Measurements from ENCODE around the gene PGC. TPM values are rescaled to one million over a fixed set of nuclear protein-coding genes. Genes with fewer than 3 reads are reported as not detected.

PGC gene
- total and polyA plus RNA-seq, 2 donors (not counting 1 experiment from before 2014, with no cell fraction given): not detected

GRCh38 chr6:41770381-41771057, 23.3 kb upstream of the PGC start:
- Mint-ChIP-seq H3K9me3 (ENCODE audit: insufficient read depth) (no peaks in the 10 kb centered on the region), H3K4me1 (no peaks in the 10 kb centered on the region), H3K27ac (no peak overlapping the region), H3K4me3 (no peak overlapping the region), H3K27me3 (no peaks in the 10 kb centered on the region)
- Histone ChIP-seq H3K27me3 (replicated peaks in 1 of 4; ENCODE audit: control extremely low read depth in 1 of 4, control insufficient read depth in 3 of 4, insufficient read depth in 4 of 4, low read length in 3 of 4) (no peaks in the 10 kb centered on the region), H3K4me2 (replicated peaks; ENCODE audit: low read depth, low read length, poor library complexity, severe bottlenecking) (no peak overlapping the region), H3K4me1 (ENCODE audit: control insufficient read depth in 2 of 2, insufficient read depth in 2 of 2, low read length in 2 of 2) (no peaks in the 10 kb centered on the region), H4K20me1 (ENCODE audit: control insufficient read depth, insufficient read depth, low read length, poor library complexity, severe bottlenecking) (no peaks in the 10 kb centered on the region), H3K4me3 (ENCODE audit: control extremely low read depth in 1 of 5, extremely low read depth in 1 of 5, insufficient read depth in 1 of 5, low read depth in 2 of 5, low read length in 4 of 5) (no peak overlapping the region), H3K9me3 (ENCODE audit: control extremely low read depth in 1 of 3, control insufficient read depth in 2 of 3, insufficient read depth in 1 of 3, low read length in 2 of 3) (no peaks in the 10 kb centered on the region), H2AFZ (ENCODE audit: insufficient read depth, low read depth, low read length, poor library complexity, severe bottlenecking) (no peak overlapping the region), H3K27ac (ENCODE audit: low read length in 2 of 2) (no peak overlapping the region), H3K79me2 (ENCODE audit: control insufficient read depth, insufficient read depth, low read length) (no peaks in the 10 kb centered on the region), H3K9ac (ENCODE audit: low read length) (no peak overlapping the region), H3K36me3 (replicated peaks in 1 of 2; ENCODE audit: control extremely low read depth in 1 of 2, control insufficient read depth in 1 of 2, extremely low read depth in 1 of 2, insufficient read depth in 2 of 2, low read length in 1 of 2) (peaks cover under 1 to 36% of the 10 kb centered on the region in 2 experiments)
- 93% methylated on average over 23 of the region's 30 CpGs for WGBS (ENCODE audit: insufficient coverage)
- ATAC-seq (ENCODE audit: low read depth): no peak
- POLR2A ChIA-PET: no interaction called here
- intact Hi-C loops (cut with micrococcal nuclease): no loop called here
- TF ChIP-seq CTCF (IDR thresholded peaks at IDR 0.05) (no peak), EZH2 (IDR thresholded peaks at IDR 0.05; ENCODE audit: borderline replicate concordance, insufficient read depth, low read depth, low read length, poor library complexity, severe bottlenecking) (no peak)
- DNase-seq: no peak
- CTCF ChIA-PET: no interaction called here

DNA sequence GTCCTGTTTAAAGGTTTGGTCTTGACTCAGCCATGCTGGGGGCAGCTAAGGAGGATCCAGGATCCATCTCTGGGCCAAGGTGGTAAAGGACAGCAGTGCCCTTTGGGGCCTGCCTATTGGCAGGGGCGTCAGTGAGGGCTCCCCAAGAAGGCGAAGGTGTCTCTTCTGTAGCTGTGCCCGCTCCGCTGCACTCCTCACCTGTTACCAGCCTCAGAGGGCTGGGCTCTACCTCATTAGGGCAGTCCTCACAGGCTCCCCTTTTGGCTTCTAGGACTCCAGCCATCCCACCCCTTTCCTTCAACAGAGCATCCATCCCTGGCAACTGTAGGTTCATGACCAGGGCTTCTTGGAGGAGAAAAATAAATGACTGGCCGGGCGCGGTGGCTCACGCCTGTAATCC, 22.2 kb upstream of the PGC start:
- ChIA-PET POLR2A (interaction anchor here (1.0 kb wide), 1 partner anchor 784 kb away, joined by 4 read pairs; no protein-coding TSS in a partner anchor), CTCF (no interaction called here)
- H3K4me2 ChIP-seq (replicated peaks; ENCODE audit: low read depth, low read length, poor library complexity, severe bottlenecking): no peak overlapping the region
- DNase-seq (no peak), ATAC-seq (ENCODE audit: low read depth) (no peak)
- H3K36me3 ChIP-seq (replicated peaks in 1 of 2; ENCODE audit: control extremely low read depth in 1 of 2, control insufficient read depth in 1 of 2, extremely low read depth in 1 of 2, insufficient read depth in 2 of 2, low read length in 1 of 2): peaks cover 0 to 24% of the 10 kb centered on the region in 2 experiments
- H3K9me3 ChIP-seq (ENCODE audit: control extremely low read depth in 1 of 3, control insufficient read depth in 2 of 3, insufficient read depth in 1 of 3, low read length in 2 of 3): no peaks in the 10 kb centered on the region
- no peak overlapping the region for H3K27ac Mint-ChIP-seq
- no peaks in the 10 kb centered on the region for H3K9me3 Mint-ChIP-seq (ENCODE audit: insufficient read depth)
- TF ChIP-seq CTCF (IDR thresholded peaks at IDR 0.05): no peak
- TF ChIP-seq EZH2 (IDR thresholded peaks at IDR 0.05; ENCODE audit: borderline replicate concordance, insufficient read depth, low read depth, low read length, poor library complexity, severe bottlenecking): no peak
- no peak overlapping the region for H3K4me3 ChIP-seq (ENCODE audit: control extremely low read depth in 1 of 5, extremely low read depth in 1 of 5, insufficient read depth in 1 of 5, low read depth in 2 of 5, low read length in 4 of 5)
- intact Hi-C loops (cut with micrococcal nuclease): no loop called here
- H3K79me2 ChIP-seq (ENCODE audit: control insufficient read depth, insufficient read depth, low read length): no peaks in the 10 kb centered on the region
- H2AFZ ChIP-seq (ENCODE audit: insufficient read depth, low read depth, low read length, poor library complexity, severe bottlenecking): no peak overlapping the region
- no peaks in the 10 kb centered on the region for H3K4me1 Mint-ChIP-seq
- no peaks in the 10 kb centered on the region for H4K20me1 ChIP-seq (ENCODE audit: control insufficient read depth, insufficient read depth, low read length, poor library complexity, severe bottlenecking)
- WGBS (ENCODE audit: insufficient coverage): 93% methylated on average over 4 of the region's 8 CpGs
- no peak overlapping the region for H3K9ac ChIP-seq (ENCODE audit: low read length)
- no peak overlapping the region for H3K27ac ChIP-seq (ENCODE audit: low read length in 2 of 2)
- H3K4me1 ChIP-seq (ENCODE audit: control insufficient read depth in 2 of 2, insufficient read depth in 2 of 2, low read length in 2 of 2): no peaks in the 10 kb centered on the region
- no peaks in the 10 kb centered on the region for H3K27me3 Mint-ChIP-seq
- no peak overlapping the region for H3K4me3 Mint-ChIP-seq
- H3K27me3 ChIP-seq (replicated peaks in 1 of 4; ENCODE audit: control extremely low read depth in 1 of 4, control insufficient read depth in 3 of 4, insufficient read depth in 4 of 4, low read length in 3 of 4): no peaks in the 10 kb centered on the region
